ENCODE results near the gene IGF1.

DNA sequence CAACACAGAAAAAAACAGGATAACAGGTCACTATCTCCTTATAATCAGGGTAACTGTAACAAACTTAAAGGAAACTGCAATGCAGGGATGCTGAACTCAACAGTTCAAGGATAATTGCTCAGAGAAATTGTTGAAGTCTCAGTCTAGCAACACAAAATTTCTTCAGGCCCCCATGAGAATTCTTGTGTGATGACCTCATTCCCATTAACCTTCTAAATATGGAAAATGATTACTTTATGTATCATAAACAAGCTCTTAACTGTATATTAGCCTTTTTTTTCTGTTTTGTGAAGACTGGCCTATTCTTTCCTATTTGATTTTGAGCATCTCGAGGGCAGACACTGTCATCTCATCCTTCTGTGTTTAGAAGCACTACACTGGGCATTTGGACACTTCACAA is 47.1 kb downstream of the IGF1 start:
- TF ChIP-seq POLR2AphosphoS5 (IDR thresholded peaks at IDR 0.05; ENCODE audit: low read depth, low read length) (no peak), SIN3A (IDR thresholded peaks at IDR 0.05; ENCODE audit: borderline replicate concordance, insufficient read depth, low read length) (no peak)
- TF ChIP-seq, protein P1, sequence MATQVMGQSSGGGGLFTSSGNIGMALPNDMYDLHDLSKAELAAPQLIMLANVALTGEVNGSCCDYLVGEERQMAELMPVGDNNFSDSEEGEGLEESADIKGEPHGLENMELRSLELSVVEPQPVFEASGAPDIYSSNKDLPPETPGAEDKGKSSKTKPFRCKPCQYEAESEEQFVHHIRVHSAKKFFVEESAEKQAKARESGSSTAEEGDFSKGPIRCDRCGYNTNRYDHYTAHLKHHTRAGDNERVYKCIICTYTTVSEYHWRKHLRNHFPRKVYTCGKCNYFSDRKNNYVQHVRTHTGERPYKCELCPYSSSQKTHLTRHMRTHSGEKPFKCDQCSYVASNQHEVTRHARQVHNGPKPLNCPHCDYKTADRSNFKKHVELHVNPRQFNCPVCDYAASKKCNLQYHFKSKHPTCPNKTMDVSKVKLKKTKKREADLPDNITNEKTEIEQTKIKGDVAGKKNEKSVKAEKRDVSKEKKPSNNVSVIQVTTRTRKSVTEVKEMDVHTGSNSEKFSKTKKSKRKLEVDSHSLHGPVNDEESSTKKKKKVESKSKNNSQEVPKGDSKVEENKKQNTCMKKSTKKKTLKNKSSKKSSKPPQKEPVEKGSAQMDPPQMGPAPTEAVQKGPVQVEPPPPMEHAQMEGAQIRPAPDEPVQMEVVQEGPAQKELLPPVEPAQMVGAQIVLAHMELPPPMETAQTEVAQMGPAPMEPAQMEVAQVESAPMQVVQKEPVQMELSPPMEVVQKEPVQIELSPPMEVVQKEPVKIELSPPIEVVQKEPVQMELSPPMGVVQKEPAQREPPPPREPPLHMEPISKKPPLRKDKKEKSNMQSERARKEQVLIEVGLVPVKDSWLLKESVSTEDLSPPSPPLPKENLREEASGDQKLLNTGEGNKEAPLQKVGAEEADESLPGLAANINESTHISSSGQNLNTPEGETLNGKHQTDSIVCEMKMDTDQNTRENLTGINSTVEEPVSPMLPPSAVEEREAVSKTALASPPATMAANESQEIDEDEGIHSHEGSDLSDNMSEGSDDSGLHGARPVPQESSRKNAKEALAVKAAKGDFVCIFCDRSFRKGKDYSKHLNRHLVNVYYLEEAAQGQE (IDR thresholded peaks at IDR 0.05; ENCODE audit: insufficient read depth in 1 of 2, low read depth in 2 of 2, low read length in 2 of 2), result no peak

Data from PFSK-1 (cell line).